Suppressor macrophage treated with lipopolysaccharide for 1 hour (primary cell): ENCODE data around the gene FNBP1L.

Experiments
- DNase-seq, 3 donors: peaks; one replicate each; pipeline ENCODE4 v3.0.0-alpha.2; 2020 to 2022

The FNBP1L gene

DNA sequence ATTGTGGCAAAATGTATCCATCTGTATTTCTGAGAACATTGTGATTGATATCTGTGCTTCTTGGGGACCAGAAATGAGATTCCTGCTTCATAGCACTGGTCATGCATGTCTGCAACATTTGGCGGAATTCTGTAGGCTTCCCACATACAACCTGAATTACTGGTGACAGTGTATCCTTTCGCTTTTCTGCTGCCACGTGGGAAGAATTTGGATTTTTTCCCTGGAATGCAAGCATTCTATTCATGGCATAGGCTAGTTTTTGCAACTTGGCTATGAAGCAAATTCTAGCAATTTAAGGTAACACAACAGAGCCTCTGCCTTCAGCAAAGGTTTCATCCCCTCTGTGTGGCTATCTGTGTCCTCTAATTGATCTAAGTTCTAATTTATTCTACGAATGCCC lies 147.8 kb downstream of the FNBP1L start:
- DNase-seq = no peak

GRCh38 chr1:93596329-93597089 lies 148.6 kb downstream of the FNBP1L start:
- no peak for DNase-seq

DNA sequence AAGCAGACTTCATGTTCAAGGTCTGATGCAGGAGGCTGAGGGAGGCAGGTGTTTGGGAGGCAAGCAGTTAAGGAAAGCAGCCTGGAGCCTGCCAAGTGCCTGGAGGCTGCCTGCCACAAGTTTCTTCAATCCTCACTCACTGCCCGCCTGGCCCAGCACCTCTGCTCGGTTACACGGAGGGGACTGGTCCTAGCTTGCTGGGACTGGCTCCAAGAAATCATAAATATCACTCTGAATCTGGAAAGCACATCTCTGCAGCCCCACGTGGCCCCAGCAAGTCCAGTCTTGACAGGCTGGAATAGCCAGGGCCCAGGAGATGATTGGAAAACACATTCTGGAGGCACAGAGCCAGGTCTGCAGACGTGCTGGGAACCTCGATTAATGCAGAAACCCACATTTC lies 149.8 kb downstream of the FNBP1L start:
- DNase-seq = no peak

DNA sequence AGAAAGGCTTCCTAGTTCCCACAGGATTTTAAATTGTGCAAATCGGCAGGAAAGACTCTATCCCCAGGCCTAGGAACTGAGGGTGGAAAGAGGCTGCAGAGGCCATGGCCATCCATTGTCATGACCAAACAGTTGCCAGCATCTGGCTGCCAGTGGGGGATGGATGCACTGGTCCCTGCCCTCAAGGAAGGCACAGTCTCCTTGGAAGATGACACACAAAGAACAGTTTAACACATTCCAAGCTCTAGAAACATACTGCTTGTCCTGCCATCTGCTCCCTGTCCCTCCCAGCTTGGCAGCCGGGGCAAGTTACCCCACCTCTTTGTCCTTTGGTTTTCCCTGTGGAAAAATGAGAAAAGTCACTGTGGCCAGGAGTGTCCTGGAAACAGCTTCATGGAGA lies 150.5 kb downstream of the FNBP1L start:
- no peak for DNase-seq

GRCh38 chr1:93598861-93599439 lies 151.0 kb downstream of the FNBP1L start:
- DNase-seq = no peak

- DNase-seq = no peak
Measured at GRCh38 chr1:93599479-93599878, 151.6 kb downstream of the FNBP1L start.

GRCh38 chr1:93600663-93601062 lies 152.7 kb downstream of the FNBP1L start:
- no peak for DNase-seq

GRCh38 chr1:93601686-93602085 lies 153.8 kb downstream of the FNBP1L start:
- no peak for DNase-seq

- no peak for DNase-seq
Measured at GRCh38 chr1:93602101-93602500, 154.2 kb downstream of the FNBP1L start.

DNA sequence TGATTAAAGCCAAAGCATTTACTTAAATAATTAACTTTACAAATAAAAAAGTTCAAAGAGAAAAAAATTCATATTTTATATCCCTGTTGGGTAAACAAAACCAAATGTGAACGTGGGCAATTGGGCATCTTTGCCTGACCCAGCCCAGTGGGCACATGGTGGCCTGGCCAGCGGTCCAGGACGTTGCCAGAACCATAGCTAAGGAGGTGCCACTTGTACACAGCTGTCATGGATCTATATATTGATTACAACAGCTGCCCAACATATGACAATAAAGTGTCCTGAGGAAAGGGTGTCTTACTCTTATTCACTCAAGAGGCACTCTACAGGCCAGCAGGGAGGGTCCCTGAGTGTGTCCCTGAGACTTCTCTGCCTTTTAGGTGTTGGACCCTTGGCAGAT lies 155.2 kb downstream of the FNBP1L start:
- DNase-seq = no peak

DNA sequence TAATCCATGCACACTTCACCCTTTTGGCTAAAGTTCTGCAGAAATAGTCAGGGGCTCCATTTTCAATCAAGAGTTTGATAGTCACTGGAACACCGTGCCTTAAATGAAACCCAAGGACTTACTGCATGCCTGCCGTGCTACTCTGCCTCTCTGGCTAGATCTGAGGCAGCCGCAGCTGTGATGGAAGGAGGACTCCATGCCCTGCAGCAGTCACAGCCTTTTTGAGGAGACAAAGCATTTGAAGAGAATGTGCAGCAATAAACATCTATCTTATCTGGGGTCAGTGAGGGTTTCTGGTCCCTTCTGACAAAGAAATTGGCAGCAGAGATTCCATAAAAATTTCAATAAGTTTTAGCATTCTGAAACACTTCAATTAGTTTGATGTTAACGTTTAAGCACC lies 155.7 kb downstream of the FNBP1L start:
- no peak for DNase-seq
